Ectodermal cell (in vitro differentiated cells): ENCODE data around the gene CTDSP1.

Source experiments
- H3K27ac ChIP-seq: 2 replicates; pipeline ENCODE4 v1.7.0; 2013; ENCODE audit warnings: mild to moderate bottlenecking, low read depth, low read length; ENCODE audit not compliant: insufficient read depth, poor library complexity, severe bottlenecking
- H3K27me3 ChIP-seq: 2 replicates; pipeline ENCODE4 v1.7.0; 2013; ENCODE audit warnings: mild to moderate bottlenecking, low read length; ENCODE audit not compliant: insufficient read depth, control insufficient read depth, poor library complexity, severe bottlenecking
- H3K36me3 ChIP-seq: one replicate; pipeline ENCODE4 v1.7.0; 2013; ENCODE audit warnings: low read length; ENCODE audit not compliant: control insufficient read depth, insufficient read depth
- H3K4me1 ChIP-seq: one replicate; pipeline ENCODE4 v1.7.0; 2013; ENCODE audit warnings: low read length; ENCODE audit not compliant: control insufficient read depth, insufficient read depth
- H3K4me3 ChIP-seq: 2 replicates; pipeline ENCODE4 v1.7.0; 2013; ENCODE audit warnings: low read depth, low read length, control low read depth; ENCODE audit not compliant: insufficient read depth
- H3K9me3 ChIP-seq: 2 replicates; pipeline ENCODE4 v1.7.0; 2013; ENCODE audit warnings: mild to moderate bottlenecking, low read length, moderate library complexity; ENCODE audit not compliant: control insufficient read depth
- WGBS, 2 experiments: methylation state at CpG; one replicate each; pipeline ENCODE4 v1.1.7; 2013; ENCODE audit warnings: missing lambda C conversion rate in 2 of 2; 5-methylcytosine and 5-hydroxymethylcytosine counted together

CTDSP1 gene

DNA sequence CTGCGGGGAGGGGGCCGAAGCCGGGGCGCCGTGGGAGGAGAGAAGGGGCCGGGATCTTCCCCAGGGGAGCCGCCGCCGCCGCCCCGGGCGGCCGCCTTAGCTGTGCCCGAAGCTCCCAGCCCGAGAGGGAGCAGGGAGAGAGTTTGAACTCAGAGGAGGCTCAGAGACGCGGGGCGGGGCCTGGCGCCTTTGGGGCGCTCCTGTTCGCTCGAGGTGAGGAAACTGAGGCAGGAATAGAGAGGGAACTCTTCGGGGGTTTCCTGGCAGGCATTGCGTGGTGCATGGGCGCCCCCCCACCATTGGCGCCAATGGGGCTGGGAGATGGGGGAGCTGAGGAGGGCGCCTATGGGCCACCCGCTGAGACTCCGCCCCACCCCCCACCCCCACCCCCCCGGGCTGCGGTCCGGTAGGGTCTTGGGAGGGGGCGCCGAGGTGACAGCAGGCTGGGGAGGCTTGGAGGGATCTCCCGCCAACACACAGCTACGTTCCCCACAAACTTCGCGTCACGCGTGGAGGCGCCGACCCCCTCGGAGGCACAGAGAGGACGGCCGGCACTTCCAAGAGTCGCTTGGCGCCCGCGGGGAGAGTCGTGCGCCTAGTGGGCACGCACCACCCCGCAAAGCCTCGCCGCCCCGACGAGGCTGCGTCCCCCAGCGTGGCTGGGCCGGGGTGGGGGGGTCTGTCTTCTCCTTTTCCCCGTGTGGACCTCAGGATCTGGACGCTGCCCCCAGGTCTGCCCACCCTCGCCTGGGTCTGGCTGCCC is 680 bp downstream of the CTDSP1 start:
- H3K36me3 ChIP-seq, result peaks cover 16% of the 10 kb centered on the region
- peak overlapping the region; percentile 68 for H3K4me3 ChIP-seq
- 0 to 1% methylated on average over 54 to 58 of the region's 63 CpGs for WGBS, 2 experiments
- H3K27ac ChIP-seq, result no peak overlapping the region
- H3K9me3 ChIP-seq, result no peaks in the 10 kb centered on the region
- peaks cover 31% of the 10 kb centered on the region for H3K4me1 ChIP-seq
- peaks cover 35% of the 10 kb centered on the region for H3K27me3 ChIP-seq

DNA sequence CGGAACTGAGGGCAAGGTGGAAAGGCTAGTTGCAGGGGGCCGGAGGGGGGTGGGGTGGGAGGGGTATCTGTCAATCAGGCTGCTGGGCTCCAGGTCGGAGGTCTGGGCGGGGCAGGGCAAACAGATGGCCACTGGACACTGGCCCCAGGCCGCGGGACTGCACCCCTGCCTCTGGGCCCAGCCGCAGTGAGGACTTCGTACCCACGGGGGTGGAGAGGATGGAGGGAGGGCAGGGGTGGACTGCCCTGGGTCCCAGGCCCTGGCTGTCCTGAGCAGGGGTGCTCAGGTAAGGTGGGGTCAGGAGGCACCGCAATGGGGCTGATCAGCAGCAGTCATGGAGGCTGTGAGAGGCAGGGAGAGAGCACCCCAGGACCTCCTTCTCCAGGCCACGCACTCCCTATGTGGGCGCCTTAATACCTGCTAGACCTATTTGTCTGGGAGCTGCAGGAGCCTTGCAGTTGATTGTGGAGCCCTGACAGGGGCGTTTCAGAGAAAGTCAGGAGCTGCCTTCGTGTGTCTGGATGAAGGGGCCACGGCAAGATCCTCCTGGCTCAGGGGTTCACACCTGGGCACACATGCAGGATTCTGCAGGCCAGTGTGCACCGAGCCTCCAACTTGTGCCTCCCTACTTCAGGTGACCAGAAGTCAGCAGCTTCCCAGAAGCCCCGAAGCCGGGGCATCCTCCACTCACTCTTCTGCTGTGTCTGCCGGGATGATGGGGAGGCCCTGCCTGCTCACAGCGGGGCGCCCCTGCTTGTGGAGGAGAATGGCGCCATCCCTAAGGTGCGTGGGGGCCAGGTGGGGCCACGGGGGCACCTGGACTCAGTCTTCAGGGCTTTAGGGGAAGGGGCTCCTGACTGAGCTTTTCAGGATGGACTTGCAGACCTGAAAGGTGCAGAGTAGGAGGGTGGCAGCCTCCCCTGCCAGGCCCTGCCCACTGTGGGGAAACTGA is 1.5 kb downstream of the CTDSP1 start:
- peak overlapping the region; percentile 68 for H3K4me3 ChIP-seq
- peaks cover 35% of the 10 kb centered on the region for H3K27me3 ChIP-seq
- no peak overlapping the region for H3K27ac ChIP-seq
- WGBS, 2 experiments, result 49% methylated on average over 22 to 23 of the region's 24 CpGs
- H3K4me1 ChIP-seq, result peaks cover 39% of the 10 kb centered on the region
- H3K9me3 ChIP-seq, result no peaks in the 10 kb centered on the region
- peaks cover 16% of the 10 kb centered on the region for H3K36me3 ChIP-seq

DNA sequence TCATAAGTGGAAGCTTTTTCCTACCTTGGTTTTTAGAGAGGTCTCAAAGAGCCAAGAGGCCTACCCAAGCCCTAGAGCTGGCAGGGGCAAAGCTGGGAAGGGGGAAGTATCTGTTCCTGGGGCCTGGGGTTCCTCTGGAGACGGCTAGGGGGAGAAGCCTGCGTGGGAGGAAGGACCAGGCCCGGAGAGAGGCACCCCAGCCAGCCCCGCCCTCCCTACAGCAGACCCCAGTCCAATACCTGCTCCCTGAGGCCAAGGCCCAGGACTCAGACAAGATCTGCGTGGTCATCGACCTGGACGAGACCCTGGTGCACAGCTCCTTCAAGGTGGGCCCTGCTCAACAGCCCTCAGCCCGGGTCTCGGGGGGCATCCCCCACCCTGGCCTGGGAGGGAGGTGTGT is 2.2 kb downstream of the CTDSP1 start:
- Histone ChIP-seq H3K4me3 (no peak overlapping the region), H3K9me3 (no peaks in the 10 kb centered on the region), H3K36me3 (peaks cover 16% of the 10 kb centered on the region), H3K27me3 (peaks cover 28% of the 10 kb centered on the region), H3K4me1 (peaks cover 35% of the 10 kb centered on the region), H3K27ac (no peak overlapping the region)
- 89 to 94% methylated on average over 9 of the region's 9 CpGs for WGBS, 2 experiments

DNA sequence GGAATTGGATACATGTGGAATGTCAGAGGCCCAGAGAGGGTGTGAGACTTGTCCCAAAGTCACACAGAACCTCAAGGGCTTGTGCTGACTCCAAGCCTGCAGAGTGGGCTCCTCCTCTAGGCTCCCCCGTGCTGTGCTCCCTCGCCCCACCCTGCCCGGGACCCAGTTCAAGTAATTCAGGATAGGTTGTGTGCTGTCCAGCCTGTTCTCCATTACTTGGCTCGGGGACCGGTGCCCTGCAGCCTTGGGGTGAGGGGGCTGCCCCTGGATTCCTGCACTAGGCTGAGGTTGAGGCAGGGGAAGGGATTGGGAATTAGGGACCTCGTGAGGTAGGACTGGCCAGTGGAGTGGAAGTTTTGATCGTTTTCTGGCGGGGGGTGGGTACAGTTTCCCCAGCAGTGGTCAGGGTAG is 2.8 kb downstream of the CTDSP1 start:
- Histone ChIP-seq H3K4me1 (peaks cover 32% of the 10 kb centered on the region), H3K4me3 (no peak overlapping the region), H3K9me3 (no peaks in the 10 kb centered on the region), H3K27me3 (peaks cover 22% of the 10 kb centered on the region), H3K36me3 (peaks cover 16% of the 10 kb centered on the region), H3K27ac (no peak overlapping the region)
- WGBS, 2 experiments, result 93 to 96% methylated on average over 8 of the region's 8 CpGs

DNA sequence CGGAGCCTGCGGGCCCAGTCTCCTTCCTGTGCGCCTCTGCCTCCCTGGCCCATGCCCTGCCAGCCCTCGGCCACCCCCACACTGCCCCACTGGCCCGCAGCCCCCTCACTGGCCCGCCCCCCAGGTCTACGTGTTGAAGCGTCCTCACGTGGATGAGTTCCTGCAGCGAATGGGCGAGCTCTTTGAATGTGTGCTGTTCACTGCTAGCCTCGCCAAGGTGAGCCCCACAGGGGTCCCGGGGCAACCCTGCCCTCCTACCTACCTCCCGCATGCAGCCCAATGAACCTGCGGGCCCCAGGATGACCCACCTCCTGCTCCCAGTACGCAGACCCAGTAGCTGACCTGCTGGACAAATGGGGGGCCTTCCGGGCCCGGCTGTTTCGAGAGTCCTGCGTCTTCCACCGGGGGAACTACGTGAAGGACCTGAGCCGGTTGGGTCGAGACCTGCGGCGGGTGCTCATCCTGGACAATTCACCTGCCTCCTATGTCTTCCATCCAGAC is 3.3 kb downstream of the CTDSP1 start:
- Histone ChIP-seq H3K36me3 (peaks cover 16% of the 10 kb centered on the region), H3K27ac (no peak overlapping the region), H3K9me3 (no peaks in the 10 kb centered on the region), H3K27me3 (peaks cover 17% of the 10 kb centered on the region), H3K4me1 (peaks cover 27% of the 10 kb centered on the region), H3K4me3 (no peak overlapping the region)
- 93 to 94% methylated on average over 26 of the region's 26 CpGs for WGBS, 2 experiments

DNA sequence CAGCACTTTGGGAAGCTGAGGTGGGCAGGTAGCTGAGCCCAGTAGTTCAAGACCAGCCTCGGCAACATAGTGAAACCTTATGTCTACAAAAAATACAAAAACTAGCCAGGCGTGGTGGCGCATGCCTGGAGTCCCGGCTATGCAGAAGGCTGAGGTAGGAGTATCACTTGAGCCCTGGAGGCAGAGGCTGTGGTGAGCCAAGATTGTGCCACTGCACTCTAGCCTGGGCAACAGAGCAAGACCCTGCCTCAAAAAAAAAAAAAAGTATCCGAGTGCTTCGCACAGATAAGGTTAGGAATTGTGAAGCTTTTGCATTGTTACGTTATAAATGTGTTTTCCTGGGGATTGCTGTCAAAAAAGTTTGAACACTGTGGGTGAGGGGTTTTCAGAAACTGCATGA is 4.1 kb downstream of the CTDSP1 start:
- Histone ChIP-seq H3K27ac (no peak overlapping the region), H3K9me3 (no peaks in the 10 kb centered on the region), H3K36me3 (peaks cover 16% of the 10 kb centered on the region), H3K4me1 (peaks cover 26% of the 10 kb centered on the region), H3K27me3 (peaks cover 8% of the 10 kb centered on the region), H3K4me3 (no peak overlapping the region)
- WGBS, 2 experiments, result 85 to 92% methylated on average over 7 of the region's 7 CpGs

DNA sequence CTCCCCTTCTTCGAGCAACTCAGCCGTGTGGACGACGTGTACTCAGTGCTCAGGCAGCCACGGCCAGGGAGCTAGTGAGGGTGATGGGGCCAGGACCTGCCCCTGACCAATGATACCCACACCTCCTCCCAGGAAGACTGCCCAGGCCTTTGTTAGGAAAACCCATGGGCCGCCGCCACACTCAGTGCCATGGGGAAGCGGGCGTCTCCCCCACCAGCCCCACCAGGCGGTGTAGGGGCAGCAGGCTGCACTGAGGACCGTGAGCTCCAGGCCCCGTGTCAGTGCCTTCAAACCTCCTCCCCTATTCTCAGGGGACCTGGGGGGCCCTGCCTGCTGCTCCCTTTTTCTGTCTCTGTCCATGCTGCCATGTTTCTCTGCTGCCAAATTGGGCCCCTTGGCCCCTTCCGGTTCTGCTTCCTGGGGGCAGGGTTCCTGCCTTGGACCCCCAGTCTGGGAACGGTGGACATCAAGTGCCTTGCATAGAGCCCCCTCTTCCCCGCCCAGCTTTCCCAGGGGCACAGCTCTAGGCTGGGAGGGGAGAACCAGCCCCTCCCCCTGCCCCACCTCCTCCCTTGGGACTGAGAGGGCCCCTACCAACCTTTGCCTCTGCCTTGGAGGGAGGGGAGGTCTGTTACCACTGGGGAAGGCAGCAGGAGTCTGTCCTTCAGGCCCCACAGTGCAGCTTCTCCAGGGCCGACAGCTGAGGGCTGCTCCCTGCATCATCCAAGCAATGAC is 4.8 kb downstream of the CTDSP1 start:
- no peak overlapping the region for H3K27ac ChIP-seq
- 89 to 90% methylated on average over 16 of the region's 16 CpGs for WGBS, 2 experiments
- no peaks in the 10 kb centered on the region for H3K9me3 ChIP-seq
- H3K4me1 ChIP-seq, result peaks cover 26% of the 10 kb centered on the region
- peaks cover 1% of the 10 kb centered on the region for H3K27me3 ChIP-seq
- peaks cover 16% of the 10 kb centered on the region for H3K36me3 ChIP-seq
- no peak overlapping the region for H3K4me3 ChIP-seq

DNA sequence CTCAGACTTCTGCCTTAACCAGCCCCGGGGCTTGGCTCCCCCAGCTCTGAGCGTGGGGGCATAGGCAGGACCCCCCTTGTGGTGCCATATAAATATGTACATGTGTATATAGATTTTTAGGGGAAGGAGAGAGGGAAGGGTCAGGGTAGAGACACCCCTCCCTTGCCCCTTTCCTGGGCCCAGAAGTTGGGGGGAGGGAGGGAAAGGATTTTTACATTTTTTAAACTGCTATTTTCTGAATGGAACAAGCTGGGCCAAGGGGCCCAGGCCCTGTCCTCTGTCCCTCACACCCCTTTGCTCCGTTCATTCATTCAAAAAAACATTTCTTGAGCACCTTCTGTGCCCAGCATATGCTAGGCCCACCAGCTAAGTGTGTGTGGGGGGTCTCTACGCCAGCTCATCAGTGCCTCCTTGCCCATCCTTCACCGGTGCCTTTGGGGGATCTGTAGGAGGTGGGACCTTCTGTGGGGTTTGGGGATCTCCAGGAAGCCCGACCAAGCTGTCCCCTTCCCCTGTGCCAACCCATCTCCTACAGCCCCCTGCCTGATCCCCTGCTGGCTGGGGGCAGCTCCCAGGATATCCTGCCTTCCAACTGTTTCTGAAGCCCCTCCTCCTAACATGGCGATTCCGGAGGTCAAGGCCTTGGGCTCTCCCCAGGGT is 5.5 kb downstream of the CTDSP1 start:
- Histone ChIP-seq H3K36me3 (peaks cover 16% of the 10 kb centered on the region), H3K9me3 (no peaks in the 10 kb centered on the region), H3K4me1 (peaks cover 26% of the 10 kb centered on the region), H3K27ac (no peak overlapping the region), H3K4me3 (peak overlapping the region; percentile 37), H3K27me3 (no peaks in the 10 kb centered on the region)
- 61 to 66% methylated on average over 8 of the region's 8 CpGs for WGBS, 2 experiments

DNA sequence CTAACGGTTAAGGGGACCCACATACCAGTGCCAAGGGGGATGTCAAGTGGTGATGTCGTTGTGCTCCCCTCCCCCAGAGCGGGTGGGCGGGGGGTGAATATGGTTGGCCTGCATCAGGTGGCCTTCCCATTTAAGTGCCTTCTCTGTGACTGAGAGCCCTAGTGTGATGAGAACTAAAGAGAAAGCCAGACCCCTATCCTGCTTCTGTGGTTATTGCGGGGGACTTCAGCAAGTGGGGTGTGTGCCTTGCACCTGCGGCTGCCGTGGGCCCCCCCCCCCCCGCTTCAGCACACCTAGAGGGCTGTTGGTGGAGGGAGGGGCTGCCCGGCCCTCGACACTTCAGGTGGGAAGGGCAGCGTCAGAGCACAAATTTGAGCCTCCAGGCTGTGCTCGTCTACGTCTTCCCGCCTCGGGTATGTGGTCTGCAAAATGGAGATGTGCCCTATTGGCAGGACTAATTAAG is 6.1 kb downstream of the CTDSP1 start:
- H3K4me3 ChIP-seq, result peak overlapping the region; percentile 37
- 3 to 5% methylated on average over 15 of the region's 15 CpGs for WGBS, 2 experiments

More for the DNA sequence above, 6.1 kb downstream of the CTDSP1 start:
- peaks cover 16% of the 10 kb centered on the region for H3K36me3 ChIP-seq
- peak overlapping the region; percentile 74 for H3K27ac ChIP-seq
- H3K4me1 ChIP-seq, result peaks cover 26% of the 10 kb centered on the region
- no peaks in the 10 kb centered on the region for H3K27me3 ChIP-seq
- H3K9me3 ChIP-seq, result no peaks in the 10 kb centered on the region
